Stimulated activated CD8-positive, alpha-beta memory T cell treated with anti-CD3 and anti-CD28 coated beads, Interleukin-15, amount 100 ng/mL, for 4 hours (primary cell): ENCODE results near the gene PSMD3.

ENCODE experiments used
- DNase-seq, 2 donors: peaks; one replicate each; pipeline ENCODE4 v3.0.0-alpha.2; 2020; ENCODE audit warnings: low read depth in 2 of 2

The PSMD3 gene

GRCh38 chr17:39960524-39961041, 20.0 kb upstream of the PSMD3 start:
- no peak for DNase-seq

- DNase-seq: no peak
Measured at GRCh38 chr17:39962642-39963220, 17.9 kb upstream of the PSMD3 start, which contains the start of gene GSDMA. TSS of gene GSDMA (plus strand) at chr17:39963004. CDS start at chr17:39965688, 2,684 bp downstream.

- DNase-seq: peak in 1 of 2 donors; percentile 27
Measured at GRCh38 chr17:39963829-39964228, 16.8 kb upstream of the PSMD3 start.

GRCh38 chr17:39965017-39965699, 15.4 kb upstream of the PSMD3 start:
- no peak for DNase-seq

- DNase-seq: no peak
Measured at GRCh38 chr17:39966771-39967170, 13.8 kb upstream of the PSMD3 start.

GRCh38 chr17:39968761-39969160, 11.8 kb upstream of the PSMD3 start:
- DNase-seq: no peak

GRCh38 chr17:39969375-39969774, 11.2 kb upstream of the PSMD3 start:
- no peak for DNase-seq

- no peak for DNase-seq
Measured at GRCh38 chr17:39970157-39970692, 10.4 kb upstream of the PSMD3 start.

GRCh38 chr17:39971076-39971603, 9.5 kb upstream of the PSMD3 start:
- no peak for DNase-seq

GRCh38 chr17:39972271-39972670, 8.3 kb upstream of the PSMD3 start:
- no peak for DNase-seq

GRCh38 chr17:39973496-39973895, 7.1 kb upstream of the PSMD3 start:
- DNase-seq: no peak

- no peak for DNase-seq
Measured at GRCh38 chr17:39974433-39974832, 6.2 kb upstream of the PSMD3 start.

- DNase-seq: no peak
Measured at GRCh38 chr17:39975801-39976200, 4.8 kb upstream of the PSMD3 start.

GRCh38 chr17:39979016-39979670, 1.5 kb upstream of the PSMD3 start:
- no peak for DNase-seq

- DNase-seq: no peak
Measured at GRCh38 chr17:39979893-39980350, 685 bp upstream of the PSMD3 start.

GRCh38 chr17:39981207-39981741, 667 bp downstream of the PSMD3 start:
- no peak for DNase-seq

- DNase-seq: no peak
Measured at GRCh38 chr17:39981766-39982375, 1.3 kb downstream of the PSMD3 start.

- DNase-seq: no peak
Measured at GRCh38 chr17:39988206-39988810, 7.7 kb downstream of the PSMD3 start.

- DNase-seq: no peak
Measured at GRCh38 chr17:39994448-39994847, 13.8 kb downstream of the PSMD3 start.

GRCh38 chr17:39995438-39995837, 14.8 kb downstream of the PSMD3 start:
- DNase-seq: no peak

- DNase-seq: no peak
Measured at GRCh38 chr17:39996162-39996561, 15.6 kb downstream of the PSMD3 start.
